Endothelial cell (in vitro differentiated cells): ENCODE measurements around the gene PCNX2. TPM values are rescaled to one million over a fixed set of nuclear protein-coding genes. Genes with fewer than 3 reads are reported as not detected.

Experiments
- DNase-seq: peaks from one replicate; pipeline ENCODE4 v3.0.0; 2021; ENCODE audit warnings: low spot score
- H3K27ac Mint-ChIP-seq: one replicate; pipeline ENCODE4 v1.8.0; 2021; ENCODE audit warnings: mixed read lengths, inconsistent platforms; ENCODE audit not compliant: unreplicated experiment
- H3K27me3 Mint-ChIP-seq: one replicate; pipeline ENCODE4 v1.8.0; 2021; ENCODE audit warnings: mild to moderate bottlenecking, moderate library complexity, mixed read lengths, inconsistent platforms; ENCODE audit not compliant: unreplicated experiment
- H3K36me3 Mint-ChIP-seq: one replicate; pipeline ENCODE4 v1.8.0; 2021; ENCODE audit warnings: mild to moderate bottlenecking, low read depth, mixed read lengths, inconsistent platforms; ENCODE audit not compliant: unreplicated experiment
- H3K4me1 Mint-ChIP-seq: one replicate; pipeline ENCODE4 v1.8.0; 2021; ENCODE audit warnings: mild to moderate bottlenecking, mixed read lengths, inconsistent platforms; ENCODE audit not compliant: unreplicated experiment
- H3K4me3 Mint-ChIP-seq: one replicate; pipeline ENCODE4 v1.8.0; 2021; ENCODE audit warnings: mild to moderate bottlenecking, mixed read lengths, inconsistent platforms; ENCODE audit not compliant: unreplicated experiment
- H3K9me3 Mint-ChIP-seq: one replicate; pipeline ENCODE4 v1.8.0; 2021; ENCODE audit warnings: mixed read lengths, inconsistent platforms; ENCODE audit not compliant: unreplicated experiment
- CTCF ChIP-seq: fragments of 200-600 bp; sonication (generic); IDR thresholded peaks from one replicate; pipeline ENCODE4 v1.5.0; 2021; ENCODE audit warnings: antibody characterized with exemption; ENCODE audit not compliant: unreplicated experiment
- total RNA-seq: library from RNA; stranded (reverse); fragmentation: NEBNext Ultra II Directional; extraction: Animal tissue kit (Norgen Biotek cat#: 25700); gene quantifications from one replicate; pipeline ENCODE4 v1.2.1, GENCODE V29; 2021; ENCODE audit not compliant: unreplicated experiment

Gene PCNX2
- total RNA-seq, 1 donor from 2014 or later: 24.0 TPM

- peak overlapping the region; percentile 94 for H3K27ac Mint-ChIP-seq
- TF ChIP-seq CTCF: no peak
- peaks cover 6% of the 10 kb centered on the region for H3K36me3 Mint-ChIP-seq
- H3K9me3 Mint-ChIP-seq: no peaks in the 10 kb centered on the region
- H3K27me3 Mint-ChIP-seq: peaks cover 2% of the 10 kb centered on the region
- peaks cover 49% of the 10 kb centered on the region for H3K4me1 Mint-ChIP-seq
- no peak for DNase-seq
- H3K4me3 Mint-ChIP-seq: peak overlapping the region; percentile 96
Observed at GRCh38 chr1:232949636-232950196, 345.8 kb downstream of the PCNX2 start.

GRCh38 chr1:232944347-232944746, 351.2 kb downstream of the PCNX2 start:
- Mint-ChIP-seq H3K36me3 (no peaks in the 10 kb centered on the region), H3K27ac (no peak overlapping the region), H3K9me3 (no peaks in the 10 kb centered on the region), H3K4me1 (peaks cover 18% of the 10 kb centered on the region), H3K27me3 (peaks cover 2% of the 10 kb centered on the region), H3K4me3 (no peak overlapping the region)
- no peak for DNase-seq
- TF ChIP-seq CTCF: no peak

- H3K4me1 Mint-ChIP-seq: peaks cover 18% of the 10 kb centered on the region
- DNase-seq: no peak
- no peak overlapping the region for H3K27ac Mint-ChIP-seq
- H3K36me3 Mint-ChIP-seq: no peaks in the 10 kb centered on the region
- H3K4me3 Mint-ChIP-seq: no peak overlapping the region
- H3K27me3 Mint-ChIP-seq: peaks cover 4% of the 10 kb centered on the region
- H3K9me3 Mint-ChIP-seq: no peaks in the 10 kb centered on the region
- TF ChIP-seq CTCF: no peak
Observed at GRCh38 chr1:232943679-232944252, 351.8 kb downstream of the PCNX2 start.

- no peak overlapping the region for H3K27ac Mint-ChIP-seq
- peaks cover 18% of the 10 kb centered on the region for H3K4me1 Mint-ChIP-seq
- peaks cover 4% of the 10 kb centered on the region for H3K27me3 Mint-ChIP-seq
- no peak for DNase-seq
- H3K9me3 Mint-ChIP-seq: no peaks in the 10 kb centered on the region
- no peak for TF ChIP-seq CTCF
- no peaks in the 10 kb centered on the region for H3K36me3 Mint-ChIP-seq
- no peak overlapping the region for H3K4me3 Mint-ChIP-seq
Observed at GRCh38 chr1:232942413-232943294, 352.9 kb downstream of the PCNX2 start.

GRCh38 chr1:232940262-232940661, 355.3 kb downstream of the PCNX2 start:
- no peak overlapping the region for H3K4me3 Mint-ChIP-seq
- H3K4me1 Mint-ChIP-seq: peaks cover 18% of the 10 kb centered on the region
- H3K9me3 Mint-ChIP-seq: no peaks in the 10 kb centered on the region
- H3K27ac Mint-ChIP-seq: no peak overlapping the region
- no peak for TF ChIP-seq CTCF
- H3K27me3 Mint-ChIP-seq: peaks cover 2% of the 10 kb centered on the region
- H3K36me3 Mint-ChIP-seq: no peaks in the 10 kb centered on the region
- no peak for DNase-seq
